GM18517 (cell line): Measurements from ENCODE around the gene CCDC80.
A peak's percentile ranks its signal among the peaks of the same experiment; 100 is the strongest.

Experiments
- ATAC-seq: cut with Tn5 transposase; IDR thresholded peaks from one replicate; pipeline ENCODE4 v1.9.1; 2021; ENCODE audit warnings: mild to moderate bottlenecking, moderate library complexity; ENCODE audit not compliant: unreplicated experiment

CCDC80 gene, protein sequence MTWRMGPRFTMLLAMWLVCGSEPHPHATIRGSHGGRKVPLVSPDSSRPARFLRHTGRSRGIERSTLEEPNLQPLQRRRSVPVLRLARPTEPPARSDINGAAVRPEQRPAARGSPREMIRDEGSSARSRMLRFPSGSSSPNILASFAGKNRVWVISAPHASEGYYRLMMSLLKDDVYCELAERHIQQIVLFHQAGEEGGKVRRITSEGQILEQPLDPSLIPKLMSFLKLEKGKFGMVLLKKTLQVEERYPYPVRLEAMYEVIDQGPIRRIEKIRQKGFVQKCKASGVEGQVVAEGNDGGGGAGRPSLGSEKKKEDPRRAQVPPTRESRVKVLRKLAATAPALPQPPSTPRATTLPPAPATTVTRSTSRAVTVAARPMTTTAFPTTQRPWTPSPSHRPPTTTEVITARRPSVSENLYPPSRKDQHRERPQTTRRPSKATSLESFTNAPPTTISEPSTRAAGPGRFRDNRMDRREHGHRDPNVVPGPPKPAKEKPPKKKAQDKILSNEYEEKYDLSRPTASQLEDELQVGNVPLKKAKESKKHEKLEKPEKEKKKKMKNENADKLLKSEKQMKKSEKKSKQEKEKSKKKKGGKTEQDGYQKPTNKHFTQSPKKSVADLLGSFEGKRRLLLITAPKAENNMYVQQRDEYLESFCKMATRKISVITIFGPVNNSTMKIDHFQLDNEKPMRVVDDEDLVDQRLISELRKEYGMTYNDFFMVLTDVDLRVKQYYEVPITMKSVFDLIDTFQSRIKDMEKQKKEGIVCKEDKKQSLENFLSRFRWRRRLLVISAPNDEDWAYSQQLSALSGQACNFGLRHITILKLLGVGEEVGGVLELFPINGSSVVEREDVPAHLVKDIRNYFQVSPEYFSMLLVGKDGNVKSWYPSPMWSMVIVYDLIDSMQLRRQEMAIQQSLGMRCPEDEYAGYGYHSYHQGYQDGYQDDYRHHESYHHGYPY

DNA sequence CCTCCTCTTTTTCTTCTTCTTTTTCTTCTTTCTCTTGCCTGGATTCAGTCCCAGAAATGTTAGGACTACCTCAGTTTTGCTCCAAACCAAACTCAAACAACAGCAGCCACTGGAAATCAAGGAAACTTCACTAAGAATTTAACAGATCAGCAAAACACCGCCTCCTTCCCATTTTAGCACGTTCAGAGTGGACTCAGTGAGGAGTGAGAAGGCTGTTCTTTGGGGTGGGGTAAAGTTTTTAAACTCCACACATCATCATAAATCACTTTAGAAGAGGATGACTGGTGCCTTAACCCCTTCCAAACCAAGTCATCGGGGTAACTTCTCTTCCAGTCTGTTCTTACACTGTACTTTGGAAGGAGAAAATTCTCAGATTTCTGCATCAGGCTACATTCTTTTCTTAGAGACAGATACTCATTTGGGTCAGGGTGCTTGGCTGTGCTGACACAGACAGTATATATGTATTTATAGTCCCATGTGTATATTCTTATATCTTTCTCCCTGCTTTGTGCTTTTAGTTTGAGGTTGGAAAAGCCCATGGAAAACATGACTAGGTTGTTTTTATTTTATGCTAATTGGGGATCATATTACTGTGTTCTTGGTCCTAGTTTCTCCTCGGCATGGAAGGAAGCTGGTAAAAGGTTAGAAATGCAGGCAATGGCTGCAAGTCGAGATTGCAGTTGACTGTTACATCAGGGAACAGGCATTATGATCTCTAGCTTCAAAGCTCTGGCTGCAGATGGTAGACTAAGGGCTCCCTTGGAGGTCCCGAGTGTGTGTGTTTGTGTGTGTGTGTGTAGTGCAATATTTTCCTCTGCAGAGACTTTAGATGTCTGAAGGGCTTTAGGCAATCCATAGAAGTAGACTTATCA, at the start of gene CCDC80:
Gene CCDC80, minus strand, starts transcription at position 214 of the 872 bp plus-strand sequence. CDS start 1,238 bp downstream, outside the sequence.
- ATAC-seq, result no peak

DNA sequence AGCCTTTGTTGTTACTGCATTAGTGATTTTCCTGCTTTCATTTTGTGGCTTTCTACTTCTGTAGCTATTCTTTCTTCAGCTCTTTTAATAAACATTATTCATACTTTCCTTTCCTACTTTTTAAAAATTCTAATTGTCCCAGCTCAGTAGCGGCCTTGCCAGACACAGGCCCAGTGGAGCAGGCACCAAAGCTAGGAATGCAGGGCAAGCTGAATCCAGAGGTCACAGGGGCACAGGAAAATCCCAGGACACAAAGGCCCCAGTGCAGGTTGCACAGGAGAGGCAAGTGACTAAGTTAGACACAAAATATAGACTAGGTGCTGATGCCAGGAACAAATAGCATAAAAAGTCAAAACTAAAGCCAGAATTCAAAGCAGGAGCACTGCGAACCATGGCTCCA, 49.0 kb upstream of the CCDC80 start:
- no peak for ATAC-seq

DNA sequence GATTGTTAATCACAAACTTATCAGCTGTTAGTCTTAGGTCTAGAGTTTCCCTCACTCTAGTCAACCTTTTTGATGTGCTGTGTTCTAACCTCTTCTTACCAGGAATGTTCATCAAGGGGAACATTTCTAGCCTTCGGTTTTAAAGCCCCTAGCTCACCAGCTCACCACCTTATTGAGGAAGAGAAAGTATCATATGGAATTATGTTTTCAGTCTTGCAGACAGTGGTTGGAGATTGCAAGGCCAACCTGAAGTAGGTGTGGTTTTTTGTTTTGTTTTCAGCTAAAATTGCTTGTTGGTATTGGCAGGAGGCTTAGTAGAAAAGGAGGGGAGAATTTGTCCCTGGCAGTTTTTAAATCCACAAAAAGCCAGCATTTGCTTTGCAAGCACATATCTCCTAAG, 48.4 kb upstream of the CCDC80 start:
- ATAC-seq, result no peak

DNA sequence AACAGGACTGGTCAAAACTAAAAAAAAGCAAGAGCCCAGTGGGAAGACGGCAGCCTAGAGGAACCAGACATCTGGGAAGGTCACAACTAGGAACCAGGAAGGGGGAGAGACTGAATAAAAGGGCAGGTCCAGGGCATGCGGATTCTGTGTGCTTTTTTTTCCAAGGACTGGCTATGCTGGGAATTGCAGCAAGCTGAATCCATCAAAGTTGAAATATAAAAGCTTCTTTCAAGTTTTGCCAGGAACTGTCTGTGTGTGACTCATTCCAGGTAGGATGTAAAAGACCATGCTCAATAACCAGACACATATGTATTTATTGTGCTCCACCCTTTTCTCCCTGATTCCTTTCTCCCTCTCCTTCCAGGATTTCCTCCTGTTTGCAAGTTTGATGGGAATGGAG, 47.9 kb upstream of the CCDC80 start:
- no peak for ATAC-seq

DNA sequence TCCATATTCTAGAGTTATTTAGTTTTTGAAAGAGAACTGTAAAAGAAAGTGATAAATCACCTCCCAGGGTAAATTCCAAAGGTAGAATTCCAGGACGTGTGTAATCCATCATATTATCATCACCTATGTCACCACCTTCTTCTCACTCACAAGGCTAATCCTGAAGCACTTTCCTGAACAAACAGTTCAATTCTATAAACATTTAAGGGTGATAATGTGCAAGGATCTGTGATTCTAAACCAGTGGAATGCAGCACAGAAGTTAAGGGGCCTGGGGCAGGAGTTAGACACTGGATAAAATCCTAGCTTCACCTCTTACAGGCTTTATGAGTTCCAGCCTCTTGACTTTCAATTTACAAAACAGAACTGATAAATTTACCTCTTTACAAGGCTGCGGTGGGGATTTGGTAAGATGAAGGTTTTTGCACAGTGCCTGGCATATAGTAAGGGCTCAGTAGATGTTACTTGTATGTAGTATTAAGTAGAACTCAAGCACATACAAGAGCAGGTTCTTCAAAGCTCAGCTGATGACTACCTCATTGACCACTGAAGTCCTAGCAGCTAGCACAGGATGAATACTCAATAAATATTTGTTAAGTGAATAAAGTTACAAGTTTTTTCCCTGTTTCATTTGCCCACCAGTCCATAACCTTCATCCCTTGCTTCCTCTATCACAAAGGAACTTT, 47.3 kb upstream of the CCDC80 start:
- no peak for ATAC-seq

DNA sequence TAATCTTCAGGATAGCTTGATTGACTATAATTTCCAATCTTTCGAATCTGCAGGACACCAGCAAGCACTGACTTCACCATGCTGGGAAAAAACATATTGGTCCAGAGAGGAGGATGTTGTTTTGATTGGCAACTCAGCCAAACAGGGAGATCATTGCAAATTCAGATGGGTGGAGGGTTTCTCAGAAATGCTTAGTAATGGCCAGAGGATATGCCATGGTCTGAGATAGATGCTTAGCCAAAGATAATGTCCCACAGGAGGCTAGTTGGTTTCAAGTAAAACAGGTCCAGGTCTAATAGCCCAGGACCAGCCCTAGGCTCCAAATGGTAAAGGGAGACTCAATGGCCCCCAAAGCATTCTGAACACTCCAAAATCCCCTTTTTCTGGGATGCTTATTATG, 46.7 kb upstream of the CCDC80 start:
- ATAC-seq, result no peak

DNA sequence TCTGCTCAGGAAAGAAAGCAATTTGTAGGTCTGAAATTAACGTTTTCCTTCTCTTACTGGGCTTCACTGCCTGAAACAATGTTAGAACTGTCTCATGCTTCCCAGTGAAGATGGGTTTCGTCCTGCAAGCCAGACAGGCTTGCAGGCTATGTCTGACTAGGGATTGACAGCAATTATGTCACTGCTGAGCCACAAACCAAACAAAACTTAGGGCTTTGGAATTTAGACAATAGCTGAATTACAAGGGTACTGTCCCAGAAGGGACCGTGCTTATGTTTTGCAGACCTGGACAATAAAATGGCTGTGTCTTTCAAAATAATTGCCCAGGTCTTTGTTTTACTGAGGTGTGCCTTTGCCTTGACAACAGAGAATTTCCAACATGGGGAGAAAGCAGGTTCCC, 46.3 kb upstream of the CCDC80 start:
- ATAC-seq, result no peak

DNA sequence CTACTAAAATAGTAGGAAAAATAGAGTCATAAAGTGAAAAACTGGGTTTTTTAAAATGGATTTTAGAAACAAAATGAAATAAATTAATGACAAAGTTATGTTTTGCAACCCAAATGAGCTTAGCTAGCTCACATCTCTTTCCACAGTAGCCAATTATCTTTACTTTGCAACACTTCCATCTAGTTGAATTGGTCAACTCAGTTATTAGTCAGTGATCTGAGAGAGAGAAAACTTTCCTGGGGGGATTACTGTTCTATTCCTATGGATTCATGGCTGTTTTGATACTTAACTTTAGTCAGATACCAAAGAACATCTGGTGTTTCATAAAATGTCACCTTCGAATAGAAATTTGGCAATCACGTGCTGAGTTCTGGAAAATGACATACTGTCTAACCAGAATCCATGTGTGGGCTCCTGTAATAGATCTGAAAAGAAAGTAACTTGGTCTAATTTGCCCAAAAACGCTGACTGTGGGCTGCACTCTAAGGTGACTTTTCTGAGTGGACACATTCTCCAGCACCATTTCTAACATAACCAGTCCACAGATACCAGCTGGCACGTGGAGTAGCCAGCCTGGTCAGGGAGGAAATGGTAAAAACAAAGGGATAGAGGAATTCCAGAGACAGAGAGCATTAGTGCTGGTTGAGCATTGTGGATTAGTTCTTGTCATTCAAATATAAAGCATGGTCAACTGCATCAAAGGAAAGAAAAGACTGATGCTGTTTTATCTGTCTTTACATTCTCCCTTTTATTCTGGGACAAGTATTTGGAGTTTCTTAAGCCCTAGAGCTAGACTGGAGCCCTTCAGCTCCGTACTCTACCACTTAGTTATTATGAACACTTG, 45.2 kb upstream of the CCDC80 start:
- ATAC-seq, result no peak

DNA sequence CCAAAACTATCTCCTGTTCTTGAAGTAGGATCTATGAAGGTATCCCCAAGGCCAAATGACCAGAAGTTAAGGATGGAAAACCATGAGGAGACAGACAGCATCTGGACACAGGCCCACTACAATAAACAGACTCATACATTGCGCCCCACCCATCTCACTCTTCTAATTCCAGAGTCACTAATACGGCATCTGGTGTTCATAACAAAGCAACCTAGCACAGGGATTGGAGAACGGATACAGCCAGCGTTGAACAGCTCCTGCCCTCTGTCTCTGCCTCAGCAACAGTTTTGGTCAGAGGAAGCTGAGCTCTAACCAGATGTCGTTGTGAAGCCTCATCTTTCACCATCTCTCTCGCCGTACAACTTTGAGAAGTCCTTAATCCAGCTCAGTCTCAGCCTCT, 44.5 kb upstream of the CCDC80 start:
- no peak for ATAC-seq

DNA sequence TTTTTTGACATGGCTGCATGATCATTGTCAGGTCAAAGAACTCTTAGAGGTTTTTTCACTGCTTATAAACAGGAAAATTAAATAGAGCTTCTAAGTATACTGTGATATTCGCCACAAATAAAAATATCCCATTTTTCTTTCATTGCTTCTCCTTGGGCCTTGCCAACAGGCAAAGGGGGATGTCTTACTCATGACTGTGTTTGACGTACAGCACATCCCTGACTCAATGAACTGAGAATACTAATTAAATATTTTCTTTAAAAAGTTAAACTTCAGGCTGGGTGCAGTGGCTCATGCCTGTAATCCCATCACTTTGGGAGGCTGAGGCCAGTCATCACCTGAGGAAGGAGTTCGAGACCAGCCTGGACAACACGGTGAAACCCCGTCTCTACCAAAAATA, 41.4 kb upstream of the CCDC80 start:
- no peak for ATAC-seq

DNA sequence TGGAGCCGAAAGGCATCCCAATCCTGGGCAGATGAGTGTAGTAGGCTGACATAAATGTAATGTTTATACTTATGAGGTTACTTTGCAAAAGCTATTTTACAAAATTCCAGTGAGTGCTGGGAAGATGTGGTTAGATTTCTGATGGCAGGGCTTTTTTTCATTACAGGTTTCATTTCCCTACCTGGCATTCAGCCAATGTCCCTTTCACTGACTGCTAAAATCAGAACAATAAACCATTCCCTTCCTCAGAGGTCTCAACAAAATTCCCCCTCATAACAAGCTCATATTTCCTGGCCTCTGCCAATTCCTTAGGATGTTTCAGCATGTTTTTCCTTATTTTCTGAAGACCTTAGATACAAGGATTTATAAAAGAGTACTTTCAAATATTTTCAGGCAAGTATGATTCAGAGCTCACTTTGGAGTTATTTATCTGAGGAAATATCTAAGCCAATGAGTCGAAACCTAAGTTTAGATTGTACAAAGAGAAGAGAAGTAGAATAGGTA, 40.9 kb upstream of the CCDC80 start:
- ATAC-seq, result no peak

DNA sequence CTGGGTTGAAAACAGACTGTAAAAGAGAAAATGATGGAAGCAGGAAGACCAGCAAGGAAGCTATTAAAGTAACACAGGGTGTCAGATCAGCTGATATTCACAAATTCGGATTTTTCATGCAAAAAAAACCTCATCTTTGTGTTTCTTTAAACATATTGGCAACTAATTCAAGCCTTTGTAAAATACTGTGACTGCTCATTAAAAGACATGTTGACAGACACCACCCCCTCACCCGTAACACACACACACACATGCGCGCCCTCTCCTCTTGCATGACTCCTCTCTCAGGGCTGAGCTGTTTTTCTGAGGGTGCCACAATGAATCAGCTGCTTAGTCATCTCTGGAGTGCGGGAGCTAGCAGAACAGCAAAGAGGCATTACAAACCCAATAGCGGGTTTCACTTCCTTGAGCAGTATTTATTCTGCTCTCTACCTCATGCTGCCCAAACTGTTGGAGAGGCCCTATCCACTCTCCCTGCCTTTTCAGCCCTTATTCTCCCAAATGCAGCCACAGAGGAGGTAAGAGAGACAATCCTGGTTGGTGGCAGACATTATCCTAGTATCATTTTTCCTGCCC, 35.8 kb upstream of the CCDC80 start:
- peak; percentile 99 for ATAC-seq

DNA sequence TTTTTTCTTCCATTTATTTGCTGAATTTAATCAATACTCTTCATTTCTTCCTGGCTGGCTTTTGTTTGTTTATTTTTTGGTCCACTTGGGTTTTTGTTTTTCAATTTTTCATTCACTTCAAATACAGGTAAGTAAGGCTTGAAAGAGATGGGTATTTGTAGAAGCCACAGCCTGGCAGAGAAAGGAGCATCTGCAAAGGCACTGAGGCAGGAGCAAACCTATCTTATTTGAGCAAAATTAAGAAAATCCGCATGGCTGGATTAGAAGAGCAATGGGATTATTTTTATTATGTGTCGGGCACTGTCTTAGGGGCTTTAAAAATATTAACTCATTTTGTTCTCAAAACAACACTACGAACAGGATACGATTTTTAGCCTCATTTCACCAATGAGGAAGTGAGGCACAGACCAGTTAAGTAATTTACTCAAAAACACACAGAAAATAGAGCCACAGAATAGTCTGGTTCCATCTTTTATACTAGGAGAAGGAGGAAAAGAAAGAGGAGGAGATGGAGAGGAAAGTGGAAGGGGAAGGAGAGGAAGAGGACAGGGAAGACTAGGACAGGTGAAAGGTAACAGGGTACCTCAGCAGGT, 35.1 kb upstream of the CCDC80 start:
- ATAC-seq, result no peak

DNA sequence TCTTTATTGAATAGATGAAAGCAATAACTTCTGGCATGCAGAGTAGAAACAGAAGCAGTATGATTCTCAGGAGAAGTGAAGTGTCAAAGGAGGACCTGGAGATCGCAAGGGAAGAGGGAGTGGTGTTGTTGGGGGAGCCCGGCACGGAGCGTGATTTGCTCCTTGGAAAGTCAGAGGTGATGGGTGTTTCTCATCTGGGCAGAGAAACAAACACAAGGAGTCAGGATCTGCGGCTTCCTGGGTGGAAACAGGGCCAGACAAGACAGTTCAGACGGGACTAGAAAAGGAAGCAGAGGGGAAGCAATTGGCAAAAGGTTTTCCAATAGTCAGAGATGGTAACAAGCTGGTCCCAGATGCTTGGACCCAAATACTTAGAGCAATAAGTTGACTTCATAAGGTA, 34.4 kb upstream of the CCDC80 start:
- ATAC-seq, result no peak

DNA sequence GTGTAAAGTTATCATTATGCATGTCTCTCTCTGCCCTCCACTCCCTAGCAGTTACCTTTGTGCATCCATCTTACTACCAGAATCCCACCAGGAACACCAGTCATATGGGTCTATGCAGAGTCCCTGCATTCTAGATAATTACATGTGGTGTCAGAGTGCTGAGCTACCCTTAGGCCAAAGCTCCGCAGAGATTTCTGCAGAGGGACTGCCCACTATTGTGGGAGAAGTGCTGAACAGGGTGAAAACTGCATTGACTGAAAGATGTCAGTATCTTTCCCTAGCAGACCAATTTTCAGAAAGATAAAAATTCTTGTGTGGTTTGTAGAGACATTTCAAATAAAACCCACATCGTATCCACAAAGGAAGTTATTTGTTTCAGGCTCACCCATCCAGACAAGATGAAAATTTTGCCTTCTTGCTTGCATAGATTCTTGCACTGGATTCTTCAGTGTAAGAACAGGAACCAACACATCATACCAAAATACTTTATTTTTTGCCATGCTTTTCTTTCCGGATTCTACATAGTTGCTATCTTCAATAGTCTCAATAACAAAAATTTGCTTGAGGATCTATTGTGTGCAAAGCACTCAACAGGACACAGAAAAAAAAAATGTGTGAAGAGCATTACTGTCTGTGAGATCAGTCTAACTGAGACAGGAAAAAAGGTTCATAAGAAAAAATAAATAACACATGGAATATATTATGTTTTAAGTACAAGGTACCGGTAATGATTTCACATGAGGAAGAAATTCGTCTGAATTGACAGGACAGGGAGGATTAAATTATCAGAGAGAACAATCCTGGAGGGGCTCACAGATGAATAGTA, 32.0 kb upstream of the CCDC80 start:
- no peak for ATAC-seq

DNA sequence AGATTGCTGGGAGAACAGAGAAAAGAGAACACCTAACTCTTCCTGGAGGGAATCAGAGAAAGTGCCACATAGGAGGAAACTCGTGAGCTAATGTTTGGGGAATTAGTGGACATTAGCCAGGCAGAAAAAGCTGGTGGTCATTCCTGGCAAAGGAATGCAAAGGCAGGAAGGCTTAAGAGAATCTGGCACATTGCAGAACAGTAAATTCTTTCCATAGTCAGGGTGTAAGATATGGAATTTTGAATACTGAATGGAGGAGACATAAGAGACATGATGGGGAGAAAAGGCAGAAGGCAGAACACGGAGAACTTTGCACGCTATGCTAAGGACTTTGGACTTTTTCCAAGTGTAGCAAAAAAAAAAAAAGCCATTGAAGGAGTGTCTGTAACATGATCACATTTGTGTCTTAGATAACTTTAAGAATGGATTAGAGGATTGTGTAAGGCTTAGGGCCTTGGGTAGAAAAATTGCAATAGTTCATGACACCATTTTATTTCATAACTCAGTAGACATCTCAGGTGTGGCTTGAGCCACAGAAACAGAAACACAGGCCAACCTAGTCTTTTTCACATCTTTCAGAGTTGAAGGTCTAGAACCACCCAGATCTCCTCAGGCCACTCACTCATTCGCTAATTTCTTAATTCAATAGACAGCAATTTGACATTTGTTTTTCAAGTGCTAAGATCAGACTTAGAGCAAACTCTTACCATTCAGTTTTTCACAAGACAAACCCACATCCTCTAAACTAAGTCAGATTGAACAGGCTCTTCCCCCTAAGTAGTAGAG, 31.2 kb upstream of the CCDC80 start:
- no peak for ATAC-seq

DNA sequence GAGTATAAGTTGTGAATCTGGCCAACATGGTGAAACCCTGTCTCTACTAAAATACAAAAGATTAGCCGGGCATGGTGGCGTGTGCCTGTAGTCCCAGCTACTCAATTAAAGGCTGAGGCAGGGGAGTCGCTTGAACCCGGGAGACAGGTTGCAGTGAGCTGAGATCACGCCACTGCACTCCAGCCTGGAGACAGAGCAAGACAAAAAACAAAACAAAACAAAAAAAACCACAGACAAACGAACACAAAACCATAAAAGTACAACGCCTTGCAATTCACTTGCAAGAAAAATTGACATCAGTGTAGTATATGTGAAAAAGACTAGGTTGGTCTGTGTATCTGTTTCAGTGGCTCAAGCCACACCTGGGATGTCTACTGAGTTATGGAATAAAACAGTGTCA, 29.9 kb upstream of the CCDC80 start:
- ATAC-seq, result no peak
